SK-N-SH (cell line): ENCODE measurements around the gene FUCA1. TPM values are rescaled to one million over a fixed set of nuclear protein-coding genes. Genes with fewer than 3 reads are reported as not detected.

Experiments used
- CTCF ChIA-PET: fragments of 300-600, 350-600 bp; formaldehyde crosslinking; extraction: SDS; loops from one replicate; lab custom pipeline; 2021; lab: Yijun Ruan, JAX
- POLR2A ChIA-PET: fragments of 350-600 bp; sonication (Branson Sonifier 250); formaldehyde crosslinking; extraction: SDS; loops from one replicate; lab custom pipeline; 2020; ENCODE audit warnings: antibody characterized with exemption, inconsistent platforms; lab: Yijun Ruan, JAX
- DNase-seq: peaks from one replicate; pipeline ENCODE4 v3.0.0; 2012
- H2AFZ ChIP-seq: fragments of 200-600 bp; sonication (generic); 2 replicates; pipeline ENCODE4 v1.8.1; 2016; ENCODE audit warnings: antibody characterized with exemption, mild to moderate bottlenecking, low read depth
- H3F3A ChIP-seq: fragments of 200-600 bp; sonication (generic); replicated peaks from 2 replicates; pipeline ENCODE3; 2016; ENCODE audit warnings: antibody characterized with exemption, mild to moderate bottlenecking; ENCODE audit not compliant: insufficient read depth
- H3K27ac ChIP-seq, 2 experiments: fragments of 200-500 bp in 1 of 2; fragments of 200-600 bp in 1 of 2; sonication (Bioruptor generic) in 1 of 2; sonication (generic), shearing (Covaris generic) in 1 of 2; 2 replicates each; pipeline versions ENCODE4 v1.5.1 to v1.6.1; 2014 to 2016; ENCODE audit warnings: low read depth in 2 of 2, inconsistent platforms in 1 of 2, low read length in 1 of 2, mild to moderate bottlenecking in 1 of 2, mixed read lengths in 1 of 2
- H3K27me3 ChIP-seq: fragments of 200-600 bp; sonication (generic), shearing (Covaris generic); 2 replicates; pipeline ENCODE4 v1.6.1; 2016; ENCODE audit warnings: mixed run types; ENCODE audit not compliant: insufficient read depth
- H3K36me3 ChIP-seq, 2 experiments: fragments of 200-500 bp in 1 of 2; fragments of 200-600 bp in 1 of 2; sonication (Bioruptor generic) in 1 of 2; sonication (generic) in 1 of 2; replicated peaks in 1 of 2; 2 replicates each; pipeline versions ENCODE3 to v1.5.1; 2014 to 2016; ENCODE audit warnings: low read length in 1 of 2, mild to moderate bottlenecking in 1 of 2; ENCODE audit not compliant: insufficient read depth in 2 of 2, control insufficient read depth in 1 of 2
- H3K4me1 ChIP-seq, 2 experiments: fragments of 200-500 bp in 1 of 2; fragments of 200-600 bp in 1 of 2; sonication (Bioruptor generic) in 1 of 2; sonication (generic), shearing (Covaris generic) in 1 of 2; 2 replicates each; pipeline versions ENCODE4 v1.5.1 to v1.6.1; 2014 to 2016; ENCODE audit warnings: low read depth in 1 of 2, low read length in 1 of 2, mixed run types in 1 of 2; ENCODE audit not compliant: insufficient read depth in 2 of 2, control insufficient read depth in 1 of 2
- H3K4me2 ChIP-seq: fragments of 200-600 bp; sonication (generic), shearing (Covaris generic); 2 replicates; pipeline ENCODE4 v1.6.1; 2017; ENCODE audit warnings: mixed run types
- H3K4me3 ChIP-seq, 2 experiments: fragments of 200-500 bp in 1 of 2; fragments of 200-600 bp in 1 of 2; sonication (Bioruptor generic) in 1 of 2; sonication (generic), shearing (Covaris generic) in 1 of 2; 2 replicates each; pipeline versions ENCODE4 v1.5.1 to v1.8.1; 2014 to 2016; ENCODE audit warnings: low read depth in 2 of 2, inconsistent platforms in 1 of 2, low read length in 1 of 2, mild to moderate bottlenecking in 1 of 2, mixed read lengths in 1 of 2, moderate library complexity in 1 of 2
- H3K79me2 ChIP-seq: fragments of 200-600 bp; sonication (generic); 2 replicates; pipeline ENCODE4 v1.8.1; 2017; ENCODE audit warnings: mild to moderate bottlenecking; ENCODE audit not compliant: insufficient read depth
- H3K9ac ChIP-seq: fragments of 200-600 bp; sonication (generic); 2 replicates; pipeline ENCODE4 v1.6.1; 2017; ENCODE audit warnings: mixed run types
- H3K9me2 ChIP-seq: fragments of 200-600 bp; sonication (generic); 2 replicates; pipeline ENCODE4 v1.6.1; 2017; ENCODE audit warnings: mixed run types
- H3K9me3 ChIP-seq: fragments of 200-600 bp; sonication (generic); 2 replicates; pipeline ENCODE4 v1.6.1; 2017; ENCODE audit warnings: mixed run types, mild to moderate bottlenecking, moderate library complexity
- H4K20me1 ChIP-seq: fragments of 200-600 bp; sonication (generic); 2 replicates; pipeline ENCODE4 v1.6.1; 2017; ENCODE audit warnings: mild to moderate bottlenecking, mixed run types; ENCODE audit not compliant: insufficient read depth
- RFX5 ChIP-seq: IDR thresholded peaks from 2 replicates; pipeline ENCODE4 v1.6.1; 2012; ENCODE audit warnings: mild to moderate bottlenecking, improper control_type of control experiment, low read length
- RXRA ChIP-seq: IDR thresholded peaks from 2 replicates; pipeline ENCODE4 v1.4.0; 2012; ENCODE audit warnings: low read depth, mild to moderate bottlenecking, borderline replicate concordance
- TCF12 ChIP-seq: IDR thresholded peaks from 2 replicates; pipeline ENCODE4 v1.4.0; 2012
- WGBS: methylation state at CpG from one replicate; pipeline ENCODE4 v1.1.6; 2017; ENCODE audit warnings: low lambda C conversion rate; 5-methylcytosine and 5-hydroxymethylcytosine counted together
- polyA plus RNA-seq, 3 experiments: library from polyadenylated mRNA; depleted of rRNA; stranded (reverse); fragments of >200 nt; gene quantifications; 2 replicates each; pipeline ENCODE4 v1.2.3, GENCODE V29; 2012

FUCA1 gene
- polyA plus RNA-seq, 1 of the 3 experiments (the other 2 are of a cell fraction) = 31.9 TPM

DNA sequence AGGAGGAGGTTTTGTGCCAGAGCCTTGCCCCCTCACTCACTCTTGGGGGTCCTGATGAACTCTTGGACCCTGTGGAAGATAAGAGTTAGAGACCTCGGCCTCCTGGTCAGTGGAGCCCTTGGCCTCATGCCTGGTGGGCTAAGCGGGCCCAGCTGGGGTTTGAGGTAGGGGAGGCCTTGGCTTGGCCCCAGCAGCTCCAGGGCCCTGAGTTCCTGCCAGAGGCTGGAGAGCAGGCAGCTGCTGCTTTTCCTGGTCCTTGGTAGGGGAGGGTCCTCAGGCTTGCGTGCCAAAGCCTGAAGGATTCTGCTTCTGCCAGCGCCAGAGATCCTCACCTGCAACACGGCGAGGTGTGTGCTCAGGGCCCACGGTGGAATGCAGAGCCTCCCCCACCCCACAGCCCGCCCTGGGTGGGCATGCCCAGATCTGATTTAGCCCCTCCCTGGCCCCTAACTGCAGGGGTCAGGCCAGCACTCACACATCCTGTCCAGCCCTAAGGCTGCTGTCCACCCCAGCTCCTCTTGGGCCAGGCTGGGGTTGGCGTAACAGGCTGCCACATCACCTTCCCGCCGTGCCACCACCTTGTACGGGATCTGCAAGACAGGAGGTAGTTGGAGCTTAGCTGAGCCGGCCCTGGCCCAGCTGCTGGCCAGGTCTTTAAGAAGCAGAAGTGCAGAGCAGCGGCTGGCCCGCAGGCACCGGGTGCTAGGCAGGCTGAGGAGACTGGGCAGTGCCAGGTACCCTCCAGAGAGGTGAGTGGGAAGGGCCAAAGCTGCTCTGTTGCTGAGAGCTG is 72.2 kb downstream of the FUCA1 start:
- no peaks in the 10 kb centered on the region for H4K20me1 ChIP-seq
- H2AFZ ChIP-seq = no peak overlapping the region
- TF ChIP-seq TCF12 (no peak), RXRA (no peak), RFX5 (no peak)
- WGBS = 80% methylated on average over 5 of the region's 16 CpGs
- H3F3A ChIP-seq = peaks cover 7% of the 10 kb centered on the region
- H3K9ac ChIP-seq = no peak overlapping the region
- H3K27ac ChIP-seq = no peak overlapping the region
- no peaks in the 10 kb centered on the region for H3K9me3 ChIP-seq
- peaks cover 25% of the 10 kb centered on the region for H3K79me2 ChIP-seq
- H3K36me3 ChIP-seq = peaks cover 11 to 44% of the 10 kb centered on the region in 2 experiments
- no peaks in the 10 kb centered on the region for H3K27me3 ChIP-seq
- H3K9me2 ChIP-seq = no peaks in the 10 kb centered on the region
- H3K4me1 ChIP-seq = peaks cover 5 to 28% of the 10 kb centered on the region in 2 experiments; a peak in 1 of 4 replicates
- CTCF ChIA-PET = interaction anchor here (0.7 to 1.5 kb wide), 3 partner anchors 14 to 121 kb away, joined by 3 to 7 read pairs (median 3); no protein-coding TSS in a partner anchor
- H3K4me3 ChIP-seq = no peak overlapping the region
- no peak for DNase-seq
- POLR2A ChIA-PET = no interaction called here
- H3K4me2 ChIP-seq = no peak overlapping the region

Other genes starting within 250 kb of the FUCA1 start
- gene RPL11, start 176.5 kb downstream of the FUCA1 start, polyA plus RNA-seq (2012; rRNA removed) = 2,231 and 2,255 TPM in 2 replicates
- gene ELOA, start 124.8 kb downstream of the FUCA1 start, polyA plus RNA-seq (2012; rRNA removed) = 14.5 and 17.7 TPM in 2 replicates
- gene PITHD1, start 89.9 kb downstream of the FUCA1 start, polyA plus RNA-seq (2012; rRNA removed) = 36.3 and 41.8 TPM in 2 replicates
- 109 and 135 TPM in 2 replicates for gene LYPLA2, start 77.1 kb downstream of the FUCA1 start, polyA plus RNA-seq (2012; rRNA removed)
- 71.7 and 76.0 TPM in 2 replicates for gene GALE, start 67.5 kb downstream of the FUCA1 start, polyA plus RNA-seq (2012; rRNA removed)
- gene HMGCL, start 42.9 kb downstream of the FUCA1 start, polyA plus RNA-seq (2012; rRNA removed) = 28.2 and 36.5 TPM in 2 replicates
- not detected in 2 replicates for gene CNR2, start 45.1 kb upstream of the FUCA1 start, polyA plus RNA-seq (2012; rRNA removed)
- gene PNRC2, start 91.5 kb upstream of the FUCA1 start, polyA plus RNA-seq (2012; rRNA removed) = 43.8 and 55.2 TPM in 2 replicates
- 79.8 and 81.8 TPM in 2 replicates for gene SRSF10, start 112.0 kb upstream of the FUCA1 start, polyA plus RNA-seq (2012; rRNA removed)
- gene MYOM3, start 243.8 kb upstream of the FUCA1 start, polyA plus RNA-seq (2012; rRNA removed) = 0.02 and 0.05 TPM in 2 replicates